ENCODE results near the gene TTC34.

DNA sequence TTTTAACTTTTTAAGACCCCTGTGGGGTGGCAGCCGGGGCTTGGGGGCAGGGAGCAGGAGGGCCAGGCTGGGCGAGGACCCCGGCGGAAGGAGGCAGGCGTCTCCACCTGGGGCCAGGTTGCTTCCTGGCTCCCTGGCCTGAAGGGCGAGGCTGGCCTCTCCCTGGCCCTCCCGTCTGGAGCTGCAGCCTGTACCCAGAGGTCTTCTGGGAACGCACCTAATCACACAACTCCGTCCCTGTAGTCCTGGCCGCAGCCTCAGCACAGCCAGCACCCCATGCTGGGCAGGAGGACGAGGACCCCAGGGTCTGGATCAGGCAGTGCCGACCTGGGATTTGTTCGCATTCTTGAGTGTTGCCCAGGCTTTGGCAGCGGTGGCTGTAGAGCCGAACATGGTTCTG is 14.1 kb upstream of the TTC34 start:
- TF ChIP-seq POLR2A (IDR thresholded peaks at IDR 0.05) (no peak), EP300 (IDR thresholded peaks at IDR 0.05) (no peak), POLR2AphosphoS5 (IDR thresholded peaks at IDR 0.05) (no peak)

Measured in gastroesophageal sphincter (tissue), 2 donors.